Lung (tissue), 12 donors: ENCODE measurements around the gene NUBP1. TPM values are rescaled to one million over a fixed set of nuclear protein-coding genes. Genes with fewer than 3 reads are reported as not detected.

Experiments
- ATAC-seq: fragments of 200-7000 bp; cut with Tn5 transposase; one replicate; pipeline ENCODE4 v1.9.1; 2020; ENCODE audit warnings: moderate number of reproducible peaks; ENCODE audit not compliant: insufficient read depth, low FRiP score
- DNase-seq, 3 donors: peaks; one replicate each; pipeline ENCODE4 v3.0.0-alpha.2; 2013 to 2017
- H3K27ac ChIP-seq, 2 donors: one replicate each; pipeline ENCODE4 v1.5.1; 2013; ENCODE audit warnings: mild to moderate bottlenecking in 2 of 2, moderate library complexity in 2 of 2, control low read depth in 1 of 2, inconsistent platforms in 1 of 2, low read depth in 1 of 2, low read length in 1 of 2
- H3K27me3 ChIP-seq, 3 donors: one replicate each; pipeline ENCODE4 v1.5.1; 2013; ENCODE audit warnings: low read length in 2 of 3; ENCODE audit not compliant: control insufficient read depth in 3 of 3, insufficient read depth in 3 of 3
- H3K36me3 ChIP-seq, 4 donors: one replicate each; pipeline ENCODE4 v1.5.1; 2013; ENCODE audit warnings: low read length in 4 of 4, mild to moderate bottlenecking in 1 of 4, moderate library complexity in 1 of 4; ENCODE audit not compliant: control insufficient read depth in 4 of 4, insufficient read depth in 4 of 4
- H3K4me1 ChIP-seq, 5 donors: one replicate each; pipeline ENCODE4 v1.5.1; 2013; ENCODE audit warnings: low read length in 5 of 5, mild to moderate bottlenecking in 2 of 5, moderate library complexity in 1 of 5; ENCODE audit not compliant: control insufficient read depth in 5 of 5, insufficient read depth in 5 of 5
- H3K4me3 ChIP-seq: one replicate; pipeline ENCODE4 v1.5.1; 2013; ENCODE audit warnings: mild to moderate bottlenecking, control low read depth, moderate library complexity
- H3K9ac ChIP-seq, 2 donors: one replicate each; pipeline ENCODE4 v1.5.1; 2013; ENCODE audit warnings: low read length in 2 of 2, control low read depth in 1 of 2; ENCODE audit not compliant: insufficient read depth in 1 of 2
- H3K9me3 ChIP-seq, 4 donors: one replicate each; pipeline ENCODE4 v1.5.1; 2013; ENCODE audit warnings: low read length in 3 of 4, mild to moderate bottlenecking in 1 of 4, moderate library complexity in 1 of 4; ENCODE audit not compliant: control insufficient read depth in 4 of 4, insufficient read depth in 3 of 4
- CTCF ChIP-seq: IDR thresholded peaks from 2 replicates; pipeline ENCODE4 v1.5.1; 2012; ENCODE audit warnings: mild to moderate bottlenecking; ENCODE audit errors: control extremely low read depth, extremely low read depth
- WGBS, 2 donors: extraction: QIAGEN DNeasy Blood & Tissue Kit; methylation state at CpG; one replicate each; pipeline ENCODE4 v1.1.7; 2013; 5-methylcytosine and 5-hydroxymethylcytosine counted together
- polyA plus RNA-seq, 2 donors: library from polyadenylated mRNA; stranded (reverse); fragments of 200-250 nt; gene quantifications; one replicate each; pipeline ENCODE4 v1.2.1, GENCODE V29; 2013
- total RNA-seq, 2 donors: library from RNA; depleted of rRNA in 1 of 2; stranded (reverse); fragments of >200 nt in 1 of 2; gene quantifications; one replicate each; pipeline ENCODE4 v1.2.1, GENCODE V29; 2014 to 2021
- donor health status: control.
- donor health status: control.
- donor health status: Bipolar disorder and iron deficiency.
- donor health status: healthy.
- donor health status: DM: yes; HTN: yes; CAD: no.

The NUBP1 gene
- total and polyA plus RNA-seq, 4 donors, result 28.4 to 44.2 (median 41.1) TPM

- H3K27me3 ChIP-seq, result no peaks in the 10 kb centered on the region
- H3K9me3 ChIP-seq, result no peaks in the 10 kb centered on the region
- H3K27ac ChIP-seq, result peak overlapping the region; percentile 17 to 80
- peaks cover 3 to 16% (median 5%) of the 10 kb centered on the region in 5 donors for H3K4me1 ChIP-seq
- ATAC-seq (no peak), DNase-seq (no peak)
- no peak overlapping the region for H3K4me3 ChIP-seq
- 41 to 46% methylated on average over 17 of the region's 17 CpGs for whole genome bisulfite sequencing, 2 donors
- peaks cover 0 to 21% (median 7%) of the 10 kb centered on the region in 4 donors for H3K36me3 ChIP-seq
- no peak for TF ChIP-seq CTCF
- peak overlapping the region in 1 of 2 donors; percentile 74 for H3K9ac ChIP-seq
These were observed 858 bp downstream of the NUBP1 start for GRCh38 chr16:10744370-10745030.

GRCh38 chr16:10745841-10746240 is 2.2 kb downstream of the NUBP1 start:
- H3K36me3 ChIP-seq, result peaks cover 0 to 24% (median 12%) of the 10 kb centered on the region in 4 donors
- WGBS, 2 donors, result 60 to 61% methylated on average over 2 of the region's 2 CpGs
- no peak for DNase-seq
- no peak overlapping the region for H3K9ac ChIP-seq
- TF ChIP-seq CTCF, result no peak
- H3K27ac ChIP-seq, result no peak overlapping the region
- peaks cover 3 to 16% (median 5%) of the 10 kb centered on the region in 5 donors for H3K4me1 ChIP-seq
- no peaks in the 10 kb centered on the region for H3K9me3 ChIP-seq
- H3K4me3 ChIP-seq, result no peak overlapping the region
- no peak for ATAC-seq
- H3K27me3 ChIP-seq, result no peaks in the 10 kb centered on the region

GRCh38 chr16:10750793-10751192 is 7.2 kb downstream of the NUBP1 start:
- Histone ChIP-seq H3K27ac (no peak overlapping the region), H3K9ac (no peak overlapping the region), H3K4me1 (peaks cover 0 to 3% (median 0%) of the 10 kb centered on the region in 5 donors), H3K9me3 (no peaks in the 10 kb centered on the region), H3K4me3 (no peak overlapping the region), H3K27me3 (no peaks in the 10 kb centered on the region), H3K36me3 (peaks cover 3 to 46% (median 20%) of the 10 kb centered on the region in 4 donors)
- DNase-seq (no peak), ATAC-seq (no peak)
- TF ChIP-seq CTCF, result no peak
- WGBS, 2 donors, result 87 to 90% methylated on average over 11 of the region's 11 CpGs
